Suprapubic skin (tissue), 3 donors: ENCODE measurements around the gene TREM2.

Source experiments
- POLR2A ChIP-seq, 2 donors: fragments of 450-650 bp; IDR thresholded peaks; one replicate each; pipeline ENCODE4 v1.6.1; 2017; ENCODE audit warnings: antibody characterized with exemption in 2 of 2, mild to moderate bottlenecking in 2 of 2, moderate library complexity in 2 of 2
- TF ChIP-seq, protein P1 (sequence below), 2 donors: fragments of 200-600 bp in 1 of 2; fragments of 450-650 bp in 1 of 2; sonication (generic) in 1 of 2; IDR thresholded peaks; one replicate each; pipeline ENCODE4 v1.5.1; 2016 to 2019; ENCODE audit warnings: antibody characterized with exemption in 2 of 2, mild to moderate bottlenecking in 1 of 2, moderate library complexity in 1 of 2

DNA sequence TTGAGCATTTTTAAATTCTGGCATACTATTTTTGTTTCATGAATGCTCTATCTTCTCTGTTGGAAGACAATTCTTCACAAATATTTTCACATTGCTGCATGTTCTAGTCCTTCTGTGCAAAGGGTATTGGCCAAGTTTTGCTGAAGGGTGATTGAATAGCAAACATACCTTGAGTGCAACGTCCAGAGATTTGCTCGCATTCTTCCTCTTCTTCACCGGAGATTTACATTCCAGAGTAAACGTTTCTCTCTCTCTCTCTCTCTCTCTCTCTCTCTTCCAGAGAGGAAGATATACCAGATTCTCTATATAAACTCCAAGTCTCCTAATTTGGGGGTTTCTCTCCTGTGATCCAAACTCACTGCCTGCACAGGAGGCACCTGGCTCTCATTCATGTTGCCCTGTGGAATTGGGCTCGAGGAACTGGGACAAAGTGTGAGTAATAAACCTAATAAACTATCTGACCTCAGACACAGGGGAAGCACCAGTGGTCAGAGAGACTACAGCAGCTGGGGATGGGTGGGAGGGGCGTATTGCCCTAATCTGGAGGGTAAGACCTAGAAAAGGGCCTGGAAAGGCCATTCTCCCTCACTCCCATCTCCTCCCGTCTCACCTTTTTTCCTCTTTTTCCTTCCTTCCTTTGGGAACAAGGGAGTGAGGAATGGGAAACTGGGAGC lies 7.6 kb downstream of the TREM2 start:
- TF ChIP-seq, protein P1, sequence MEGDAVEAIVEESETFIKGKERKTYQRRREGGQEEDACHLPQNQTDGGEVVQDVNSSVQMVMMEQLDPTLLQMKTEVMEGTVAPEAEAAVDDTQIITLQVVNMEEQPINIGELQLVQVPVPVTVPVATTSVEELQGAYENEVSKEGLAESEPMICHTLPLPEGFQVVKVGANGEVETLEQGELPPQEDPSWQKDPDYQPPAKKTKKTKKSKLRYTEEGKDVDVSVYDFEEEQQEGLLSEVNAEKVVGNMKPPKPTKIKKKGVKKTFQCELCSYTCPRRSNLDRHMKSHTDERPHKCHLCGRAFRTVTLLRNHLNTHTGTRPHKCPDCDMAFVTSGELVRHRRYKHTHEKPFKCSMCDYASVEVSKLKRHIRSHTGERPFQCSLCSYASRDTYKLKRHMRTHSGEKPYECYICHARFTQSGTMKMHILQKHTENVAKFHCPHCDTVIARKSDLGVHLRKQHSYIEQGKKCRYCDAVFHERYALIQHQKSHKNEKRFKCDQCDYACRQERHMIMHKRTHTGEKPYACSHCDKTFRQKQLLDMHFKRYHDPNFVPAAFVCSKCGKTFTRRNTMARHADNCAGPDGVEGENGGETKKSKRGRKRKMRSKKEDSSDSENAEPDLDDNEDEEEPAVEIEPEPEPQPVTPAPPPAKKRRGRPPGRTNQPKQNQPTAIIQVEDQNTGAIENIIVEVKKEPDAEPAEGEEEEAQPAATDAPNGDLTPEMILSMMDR (IDR thresholded peaks at IDR 0.05), result no peak
- no peak for TF ChIP-seq POLR2A (IDR thresholded peaks at IDR 0.05)
